PFSK-1 (cell line): ENCODE measurements around the gene ABHD11.
A peak's percentile ranks its signal among the peaks of the same experiment; 100 is the strongest.

Experiments used
- FOXP2 ChIP-seq: optimal IDR thresholded peaks from 2 replicates; pipeline ENCODE3; 2011; ENCODE audit warnings: borderline replicate concordance, control low read depth, inconsistent platforms; ENCODE audit not compliant: insufficient read depth; ENCODE audit errors: extremely low read length, extremely low read depth
- POLR2AphosphoS5 ChIP-seq: IDR thresholded peaks from 2 replicates; pipeline ENCODE4 v1.6.1; 2012; ENCODE audit warnings: low read depth, mild to moderate bottlenecking, control low read depth, low read length, moderate library complexity
- SIN3A ChIP-seq: IDR thresholded peaks from 2 replicates; pipeline ENCODE4 v1.6.1; 2012; ENCODE audit warnings: mild to moderate bottlenecking, low read length, moderate library complexity, borderline replicate concordance; ENCODE audit not compliant: insufficient read depth
- TAF1 ChIP-seq: IDR thresholded peaks from 2 replicates; pipeline ENCODE4 v1.6.1; 2012; ENCODE audit warnings: low read length, control low read depth, borderline replicate concordance; ENCODE audit not compliant: insufficient read depth
- TF ChIP-seq, protein P1 (sequence below), 2 experiments: IDR thresholded peaks; 2 replicates each; pipeline versions ENCODE4 v1.6.1 to v1.8.0; 2011 to 2012; ENCODE audit warnings: low read depth in 2 of 2, low read length in 2 of 2, control low read depth in 1 of 2, inconsistent platforms in 1 of 2, mild to moderate bottlenecking in 1 of 2, moderate library complexity in 1 of 2; ENCODE audit not compliant: insufficient read depth in 1 of 2

The ABHD11 gene

DNA sequence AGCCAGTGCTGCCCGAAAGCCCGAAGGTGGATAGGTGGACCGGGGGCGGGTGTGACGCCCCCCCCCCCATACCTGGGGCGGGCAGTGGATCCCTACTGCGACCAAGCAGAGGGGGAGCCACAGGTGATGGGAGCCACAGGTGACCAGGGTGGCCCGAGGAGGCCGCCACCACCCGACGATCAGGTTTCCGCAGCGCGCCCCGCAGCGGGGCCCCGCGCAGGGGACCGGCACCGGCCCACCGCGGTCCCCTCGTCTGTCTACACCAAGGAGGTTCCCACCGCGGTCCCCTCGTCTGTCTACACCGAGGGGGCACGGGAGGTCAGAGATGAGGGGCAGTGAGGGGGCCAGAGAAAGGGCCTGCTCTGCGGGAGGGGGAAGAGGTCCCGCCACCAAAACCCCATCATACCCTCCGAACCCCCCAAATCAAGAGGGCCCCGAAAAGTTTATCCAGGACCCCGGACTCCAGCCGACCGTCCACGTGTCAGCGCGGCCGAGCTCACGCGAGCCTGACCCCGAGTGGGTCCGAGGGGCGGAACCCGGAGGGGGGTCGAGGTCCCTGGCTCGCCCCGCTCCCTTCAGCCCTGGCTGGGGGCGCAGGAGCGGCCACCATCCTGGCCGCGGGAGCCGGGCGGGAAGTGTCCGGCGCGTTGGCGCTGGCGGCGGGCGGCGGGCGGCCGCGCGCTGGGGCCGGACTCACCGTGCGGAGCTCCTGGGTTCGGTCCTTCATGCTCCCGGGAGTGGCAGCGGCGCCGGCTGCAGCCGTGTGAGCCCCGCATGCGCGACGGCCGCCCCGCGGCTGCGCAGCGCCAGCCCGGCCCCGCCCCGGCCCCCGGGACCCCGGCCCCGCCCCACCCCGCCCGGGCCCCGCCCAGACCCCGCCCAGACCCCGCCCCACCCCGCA lies 19.4 kb downstream of the ABHD11 start, which contains the start of gene STX1A:
Gene STX1A, minus strand, starts transcription at position 765 of the 901 bp plus-strand sequence. Its CDS starts 38 bp downstream, at position 727.
- TF ChIP-seq POLR2AphosphoS5 (no peak), SIN3A (no peak), FOXP2 (no peak), TAF1 (peak; percentile 52; the same call in 1 of the 2 replicates)
- TF ChIP-seq, protein P1, sequence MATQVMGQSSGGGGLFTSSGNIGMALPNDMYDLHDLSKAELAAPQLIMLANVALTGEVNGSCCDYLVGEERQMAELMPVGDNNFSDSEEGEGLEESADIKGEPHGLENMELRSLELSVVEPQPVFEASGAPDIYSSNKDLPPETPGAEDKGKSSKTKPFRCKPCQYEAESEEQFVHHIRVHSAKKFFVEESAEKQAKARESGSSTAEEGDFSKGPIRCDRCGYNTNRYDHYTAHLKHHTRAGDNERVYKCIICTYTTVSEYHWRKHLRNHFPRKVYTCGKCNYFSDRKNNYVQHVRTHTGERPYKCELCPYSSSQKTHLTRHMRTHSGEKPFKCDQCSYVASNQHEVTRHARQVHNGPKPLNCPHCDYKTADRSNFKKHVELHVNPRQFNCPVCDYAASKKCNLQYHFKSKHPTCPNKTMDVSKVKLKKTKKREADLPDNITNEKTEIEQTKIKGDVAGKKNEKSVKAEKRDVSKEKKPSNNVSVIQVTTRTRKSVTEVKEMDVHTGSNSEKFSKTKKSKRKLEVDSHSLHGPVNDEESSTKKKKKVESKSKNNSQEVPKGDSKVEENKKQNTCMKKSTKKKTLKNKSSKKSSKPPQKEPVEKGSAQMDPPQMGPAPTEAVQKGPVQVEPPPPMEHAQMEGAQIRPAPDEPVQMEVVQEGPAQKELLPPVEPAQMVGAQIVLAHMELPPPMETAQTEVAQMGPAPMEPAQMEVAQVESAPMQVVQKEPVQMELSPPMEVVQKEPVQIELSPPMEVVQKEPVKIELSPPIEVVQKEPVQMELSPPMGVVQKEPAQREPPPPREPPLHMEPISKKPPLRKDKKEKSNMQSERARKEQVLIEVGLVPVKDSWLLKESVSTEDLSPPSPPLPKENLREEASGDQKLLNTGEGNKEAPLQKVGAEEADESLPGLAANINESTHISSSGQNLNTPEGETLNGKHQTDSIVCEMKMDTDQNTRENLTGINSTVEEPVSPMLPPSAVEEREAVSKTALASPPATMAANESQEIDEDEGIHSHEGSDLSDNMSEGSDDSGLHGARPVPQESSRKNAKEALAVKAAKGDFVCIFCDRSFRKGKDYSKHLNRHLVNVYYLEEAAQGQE (IDR thresholded peaks at IDR 0.05; ENCODE audit: insufficient read depth in 1 of 2, low read depth in 2 of 2, low read length in 2 of 2), result no peak

DNA sequence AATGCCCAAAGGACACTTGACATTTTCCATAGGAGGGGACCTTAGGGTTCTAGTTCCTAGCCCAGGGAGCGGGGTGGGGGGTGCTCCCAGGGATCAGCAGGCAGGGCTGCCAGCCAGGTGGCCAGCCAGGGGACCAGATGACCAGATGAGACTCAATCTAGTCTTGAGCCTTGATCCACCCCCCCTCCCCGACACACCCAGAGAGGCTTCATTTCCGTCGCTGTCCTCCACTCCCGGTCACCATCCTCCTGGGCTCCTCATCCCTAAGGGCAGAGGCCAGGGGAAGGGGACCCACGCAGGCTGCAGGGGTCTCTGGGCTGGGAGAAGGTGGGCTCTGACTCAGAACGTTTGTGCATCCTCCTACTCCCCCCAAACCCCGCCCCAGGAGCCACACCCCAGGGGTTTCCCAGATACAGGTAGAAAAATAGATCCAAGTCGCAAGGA lies 20.1 kb downstream of the ABHD11 start:
- TF ChIP-seq, protein P1 (IDR thresholded peaks at IDR 0.05; ENCODE audit: insufficient read depth in 1 of 2, low read depth in 2 of 2, low read length in 2 of 2), result no peak

DNA sequence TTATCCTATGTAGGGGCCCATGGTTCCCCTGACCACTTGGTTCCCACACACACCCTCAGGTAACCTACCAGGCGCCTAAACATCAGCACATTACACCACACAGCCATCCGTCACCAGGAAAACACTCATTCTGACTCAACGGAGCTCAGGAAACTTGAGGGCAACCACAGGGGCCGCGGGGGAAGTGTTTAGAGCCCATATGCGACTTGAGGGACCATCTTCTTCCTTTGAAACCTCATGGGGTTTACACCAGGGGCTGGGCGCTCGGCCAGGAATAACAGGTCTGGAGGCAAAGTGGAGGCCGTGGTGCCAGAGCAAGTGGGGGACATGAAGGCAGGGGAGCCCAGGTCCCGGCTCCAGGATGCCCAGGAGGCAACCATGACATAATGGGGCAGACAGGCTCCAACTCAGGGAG lies 20.6 kb downstream of the ABHD11 start:
- TF ChIP-seq FOXP2, result no peak
- TF ChIP-seq, protein P1 (IDR thresholded peaks at IDR 0.05; ENCODE audit: insufficient read depth in 1 of 2, low read depth in 2 of 2, low read length in 2 of 2), result no peak

DNA sequence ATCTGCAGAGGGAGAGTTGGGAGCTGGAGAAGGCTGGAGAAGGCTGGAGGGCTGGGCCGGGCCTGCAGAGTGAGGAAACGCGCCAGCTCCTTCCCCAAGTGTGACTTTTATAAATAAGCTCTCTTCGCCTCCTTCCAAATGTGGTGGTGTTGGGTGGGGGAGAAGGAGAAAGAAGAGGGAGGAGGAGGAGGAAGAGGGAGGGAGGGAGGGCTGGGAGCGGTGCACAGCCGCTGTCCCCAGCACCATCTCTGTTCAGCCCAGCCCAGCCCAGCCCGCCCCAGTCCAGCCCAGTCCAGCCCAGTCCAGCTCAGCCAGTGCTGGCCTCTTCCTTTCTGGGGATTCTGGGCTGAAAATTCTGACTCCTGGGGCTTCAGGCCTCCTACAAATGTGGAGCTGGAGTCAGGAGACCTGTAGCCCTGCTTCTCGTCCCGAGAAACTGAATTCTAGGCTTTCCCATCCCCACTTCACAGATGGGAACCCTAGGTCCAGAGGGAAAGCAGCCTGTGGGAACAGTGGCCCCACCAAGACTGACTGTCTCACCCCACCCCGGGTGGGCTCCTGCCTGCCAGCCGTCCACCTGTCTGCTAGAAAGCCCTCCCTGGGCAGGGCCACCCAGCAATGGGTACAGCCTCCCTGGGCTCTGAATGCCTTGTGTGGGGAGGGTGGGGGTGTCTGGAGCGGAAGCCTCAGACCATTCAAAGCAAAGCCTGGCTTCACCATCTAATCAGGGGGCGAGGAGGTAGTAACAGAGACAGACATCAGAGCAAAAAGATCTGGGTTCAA lies 21.4 kb downstream of the ABHD11 start:
- TF ChIP-seq TAF1 (no peak), POLR2AphosphoS5 (no peak), FOXP2 (no peak), SIN3A (no peak)
- TF ChIP-seq, protein P1 (IDR thresholded peaks at IDR 0.05; ENCODE audit: insufficient read depth in 1 of 2, low read depth in 2 of 2, low read length in 2 of 2), result no peak; a peak in 1 of 4 replicates
